HL-60/S4 treated with phorbol 12-myristate 13-acetate at 8.2 ng/mL for 4 days and 3 days (cell line): ENCODE data around the gene KIAA1755.

ENCODE experiments used
- in situ Hi-C: fragments of 300-500 bp; cut with MboI; formaldehyde crosslinking; loops from 2 replicates; pipeline ENCODE4 v1.15.0; 2022; ENCODE audit warnings: low sequenced_read_pairs

Gene KIAA1755

GRCh38 chr20:38170826-38171674, 89.5 kb downstream of the KIAA1755 start:
- in situ Hi-C loops, result no loop called here

DNA sequence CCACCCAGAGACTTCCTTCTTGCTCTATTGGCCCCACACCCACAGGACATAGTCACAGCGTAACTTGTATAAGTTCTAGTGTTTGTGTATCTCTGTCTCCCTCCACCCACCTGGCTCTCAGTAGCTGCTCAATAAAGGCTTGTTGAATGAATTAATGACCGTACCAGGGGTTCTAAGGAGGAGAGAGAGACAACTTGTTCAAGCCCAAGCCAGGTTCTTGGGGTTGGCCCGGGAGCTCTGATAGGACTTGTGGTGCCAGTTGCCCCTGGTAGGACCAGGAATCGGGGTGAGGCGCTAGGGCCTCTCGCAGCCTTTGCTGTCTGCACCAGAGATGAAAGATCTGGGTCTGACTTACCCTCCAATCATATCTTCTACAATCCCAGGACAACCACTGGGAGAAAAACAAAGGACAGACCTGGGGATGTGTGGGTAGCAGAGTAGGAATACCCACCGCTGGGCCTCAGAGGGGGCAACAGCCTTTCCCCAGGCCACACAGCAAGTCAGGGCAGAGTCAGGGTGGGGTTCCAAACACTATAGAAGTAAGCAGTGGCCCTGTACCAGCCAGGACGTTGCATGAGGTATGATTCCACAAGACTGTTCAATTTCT, 90.2 kb downstream of the KIAA1755 start:
- in situ Hi-C loops, result no loop called here

GRCh38 chr20:38169636-38170193, 90.8 kb downstream of the KIAA1755 start:
- in situ Hi-C loops, result no loop called here

GRCh38 chr20:38168791-38169589, 91.5 kb downstream of the KIAA1755 start:
- in situ Hi-C loops, result no loop called here

DNA sequence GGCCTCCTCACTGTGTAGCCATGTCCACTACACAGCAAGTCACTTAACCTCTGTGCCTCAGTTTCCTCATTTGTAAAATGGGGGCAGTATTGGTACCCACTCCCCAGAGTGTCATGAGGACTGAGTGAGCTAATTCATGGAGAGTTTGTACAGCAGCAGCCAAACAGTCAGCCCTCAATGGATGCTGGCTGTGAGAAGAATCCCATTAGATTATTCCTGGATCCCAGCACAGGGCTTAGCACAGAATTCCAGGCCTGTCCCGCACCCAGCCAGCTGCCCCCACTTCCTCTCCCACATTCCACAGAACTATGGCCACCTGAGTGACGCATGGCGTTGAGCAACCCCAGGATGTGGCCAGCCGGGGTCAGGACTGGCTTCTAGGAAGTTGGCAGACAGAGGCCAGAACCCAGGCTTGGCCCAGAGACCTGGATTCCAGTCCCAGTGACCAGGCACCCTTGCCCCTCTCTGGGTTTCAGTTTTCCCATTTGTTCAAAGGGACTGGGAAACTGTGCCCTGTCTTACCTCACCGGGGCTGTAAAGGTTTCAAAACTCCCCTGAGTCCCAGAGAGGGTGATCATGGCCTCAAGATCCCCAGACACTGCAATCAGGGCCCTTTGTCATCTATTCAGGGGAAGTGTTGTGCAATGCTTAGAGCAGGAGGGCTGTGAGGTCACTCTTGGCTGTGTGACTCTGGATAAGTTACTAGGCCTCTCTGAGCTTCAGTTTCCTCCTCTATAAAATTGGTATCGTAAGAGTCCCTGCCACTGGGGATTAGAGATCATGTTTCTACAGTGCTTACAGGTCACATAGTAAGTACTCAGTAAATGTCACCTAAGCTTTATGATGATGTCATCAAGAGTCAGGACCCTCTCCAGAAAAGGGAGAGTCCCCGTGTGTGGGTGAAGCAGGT, 92.4 kb downstream of the KIAA1755 start:
- in situ Hi-C loops, result no loop called here

- in situ Hi-C loops, result no loop called here
These were observed 93.1 kb downstream of the KIAA1755 start for GRCh38 chr20:38167328-38167850.

DNA sequence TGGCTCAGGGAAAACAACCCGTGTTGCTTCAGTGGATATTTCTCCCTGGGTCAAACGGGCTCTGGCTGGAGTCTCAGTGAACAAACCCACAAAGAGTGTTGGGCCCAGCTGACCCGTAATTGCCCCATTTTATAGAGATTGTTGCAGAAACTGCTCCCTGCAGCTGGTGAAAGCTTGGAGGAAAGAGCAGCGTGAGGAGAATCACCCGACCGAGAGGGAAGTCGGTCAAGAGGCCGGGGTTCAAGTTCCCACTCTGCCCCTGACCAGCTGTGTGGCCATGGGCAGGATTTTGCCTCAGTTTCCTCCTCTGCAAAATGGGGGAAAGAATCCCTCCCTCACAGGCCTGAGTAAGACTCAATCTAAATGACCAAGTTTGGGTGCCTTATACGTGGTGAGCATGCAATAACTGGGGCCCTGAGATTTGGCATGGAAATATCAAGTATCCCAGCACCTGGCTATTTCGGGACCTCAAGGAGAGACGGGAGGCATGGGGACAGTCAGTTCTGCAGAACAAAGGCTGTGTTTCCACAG, 93.8 kb downstream of the KIAA1755 start:
- in situ Hi-C loops, result no loop called here

DNA sequence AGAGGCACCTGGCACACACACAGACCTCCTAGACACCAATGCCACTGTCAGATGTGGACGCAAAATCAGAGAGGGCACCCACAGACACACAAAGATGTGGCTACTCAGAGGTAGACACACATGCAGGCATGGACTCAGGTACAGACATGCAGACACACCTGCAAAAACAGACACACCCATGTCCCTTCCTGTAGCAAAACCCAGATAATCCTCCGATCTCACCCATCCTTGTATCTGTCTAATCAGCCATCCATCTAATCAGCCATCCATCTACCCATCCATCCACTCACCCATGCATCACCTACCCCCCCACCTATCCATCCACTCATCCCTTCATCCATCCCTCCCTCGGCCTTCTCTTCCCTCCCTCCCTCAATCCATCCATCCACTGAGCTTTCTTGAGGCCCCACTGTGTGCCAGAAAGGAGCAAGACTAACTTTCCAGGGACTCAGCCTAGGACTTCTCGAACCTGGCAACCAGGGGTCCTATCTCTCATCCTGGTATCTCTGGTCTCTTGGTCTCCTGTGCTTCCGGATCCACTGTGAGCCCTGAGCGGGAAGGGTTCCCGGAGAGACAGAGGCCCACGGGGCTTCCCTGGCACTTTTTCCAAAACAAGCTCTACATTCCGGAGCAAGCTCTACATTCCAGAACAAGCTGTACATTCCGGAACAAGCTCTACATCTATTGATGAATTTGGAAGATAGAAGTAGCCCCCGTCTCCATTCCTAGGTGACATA, 94.4 kb downstream of the KIAA1755 start:
- in situ Hi-C loops, result no loop called here

DNA sequence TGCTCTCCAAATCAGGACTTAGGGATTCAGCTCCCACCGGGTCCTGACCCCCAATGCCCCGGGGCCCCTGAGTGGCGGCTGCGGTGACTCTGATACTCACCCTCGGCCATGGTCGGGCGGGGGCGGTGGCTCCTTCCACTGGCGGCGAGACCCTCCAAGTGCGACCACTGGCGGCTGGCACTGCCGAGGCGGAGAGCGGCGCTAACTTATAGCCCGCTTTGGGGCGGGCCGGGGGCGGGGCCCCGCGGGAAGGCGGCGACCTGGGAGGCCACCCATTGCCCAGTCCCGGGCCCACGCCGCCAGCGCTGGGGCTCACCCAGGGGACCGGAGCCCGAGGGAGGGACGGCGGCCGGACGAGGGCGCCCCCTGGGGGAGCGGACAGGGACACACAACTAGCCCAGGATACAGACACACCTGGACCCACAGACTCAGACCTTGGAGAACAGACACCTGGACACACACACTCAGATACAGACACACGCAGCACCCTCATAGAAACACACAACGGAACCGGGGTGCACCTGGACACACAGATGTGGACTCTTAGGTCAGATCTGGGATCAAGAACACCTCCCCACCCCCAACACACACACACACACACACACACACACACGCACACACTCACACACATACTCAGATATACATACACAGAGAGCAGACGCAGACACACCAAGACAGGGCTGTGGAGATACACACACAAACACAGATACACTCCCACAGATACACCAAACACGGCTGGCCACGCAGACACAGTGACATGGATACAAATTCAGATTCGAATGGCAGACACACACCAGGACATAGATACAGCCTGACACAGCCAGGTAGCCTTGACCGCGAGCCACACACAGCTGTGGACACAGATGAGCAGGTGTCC, 95.2 kb downstream of the KIAA1755 start, which contains the start of gene TGM2:
Gene TGM2, minus strand, starts transcription at position 182 of the 877 bp plus-strand sequence. Its CDS starts 72 bp downstream, at position 110.
- in situ Hi-C loops, result no loop called here

DNA sequence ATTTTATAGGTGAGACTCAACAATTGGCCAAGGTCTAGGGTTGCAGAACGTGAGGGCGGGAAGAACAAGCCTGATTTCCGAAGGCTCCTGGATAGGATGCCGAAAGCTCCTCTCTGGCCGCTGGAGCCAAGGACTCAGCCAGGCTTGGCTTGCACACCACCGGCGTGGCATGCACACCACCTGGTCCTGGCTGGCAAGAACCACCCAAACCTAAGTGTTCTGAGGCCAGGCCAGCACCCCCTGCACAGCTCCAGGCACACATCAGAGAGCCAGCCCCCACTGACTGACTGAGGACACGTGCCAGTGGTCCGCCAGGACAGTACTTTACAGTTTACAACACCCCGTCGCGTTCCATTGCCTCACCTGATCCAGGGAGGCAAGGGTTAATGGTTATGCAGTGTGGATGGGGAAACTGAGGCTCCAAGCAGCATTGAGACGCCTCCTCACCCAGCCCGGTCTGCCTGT, 95.9 kb downstream of the KIAA1755 start:
- in situ Hi-C loops, result no loop called here

DNA sequence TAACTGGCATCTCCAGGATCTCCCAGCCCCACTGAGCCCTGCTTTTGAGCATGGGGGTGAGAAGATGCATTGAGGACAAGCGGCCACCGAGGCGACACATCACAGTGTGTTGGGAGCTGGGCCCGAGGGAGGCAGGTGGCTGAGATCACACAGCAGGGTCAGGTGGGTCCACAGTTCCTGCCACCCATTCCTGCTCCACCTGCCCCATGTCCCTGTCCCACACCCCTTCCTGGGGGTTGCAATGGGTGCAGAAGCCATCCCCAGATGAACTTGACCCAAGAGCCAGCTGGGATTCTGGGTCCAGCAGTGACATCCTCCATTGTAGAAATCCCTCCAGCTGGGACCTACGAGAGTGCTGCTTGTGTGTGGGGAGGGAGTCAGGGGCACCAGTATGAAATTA, 96.5 kb downstream of the KIAA1755 start:
- in situ Hi-C loops, result no loop called here

GRCh38 chr20:38162878-38163875, 97.4 kb downstream of the KIAA1755 start:
- in situ Hi-C loops, result no loop called here

DNA sequence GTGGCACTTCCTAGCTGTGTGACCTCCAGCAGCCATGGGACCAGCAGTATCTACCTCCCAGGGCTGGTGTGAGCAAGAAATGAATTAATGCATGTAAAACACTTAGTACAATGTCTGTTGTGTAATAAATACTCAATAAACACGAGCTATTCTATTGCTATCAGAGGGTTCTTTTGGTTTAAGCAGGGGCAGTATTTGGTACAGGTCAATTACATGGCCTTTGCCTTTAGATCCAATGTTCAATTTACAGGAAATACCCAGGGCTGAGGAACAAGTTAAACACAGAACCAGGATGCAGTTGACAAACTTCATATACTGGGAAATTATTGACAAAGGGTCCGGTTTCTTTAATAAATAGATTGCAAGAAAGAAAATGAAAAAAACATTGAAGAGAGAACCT, 98.4 kb downstream of the KIAA1755 start:
- in situ Hi-C loops, result no loop called here

GRCh38 chr20:38161412-38161774, 99.1 kb downstream of the KIAA1755 start:
- in situ Hi-C loops, result no loop called here
